H1 (cell line): Measurements from ENCODE around the gene EML4. TPM values are rescaled to one million over a fixed set of nuclear protein-coding genes. Genes with fewer than 3 reads are reported as not detected.

Source experiments
- ASH2L ChIP-seq: fragments of 200-600, 300-600 bp; sonication (generic); IDR thresholded peaks from one replicate; pipeline ENCODE4 v1.7.1; 2017; ENCODE audit warnings: low read length
- CEBPB ChIP-seq: IDR thresholded peaks from 2 replicates; pipeline ENCODE4 v1.6.1; 2012; ENCODE audit warnings: low read depth, low read length
- CREB1 ChIP-seq: IDR thresholded peaks from 2 replicates; pipeline ENCODE4 v1.6.1; 2012; ENCODE audit warnings: inconsistent platforms
- CTCF ChIP-seq, 3 experiments: IDR thresholded peaks; 1 replicate in 2 of 3; 2 replicates in 1 of 3; pipeline versions ENCODE4 v1.5.1 to v1.6.1; 2011; ENCODE audit warnings: low read length in 3 of 3, mild to moderate bottlenecking in 3 of 3, inconsistent platforms in 2 of 3, low read depth in 1 of 3, moderate library complexity in 1 of 3; ENCODE audit not compliant: insufficient read depth in 1 of 3; ENCODE audit errors: control extremely low read depth in 1 of 3
- GABPA ChIP-seq: IDR thresholded peaks from 2 replicates; pipeline ENCODE4 v1.6.1; 2011; ENCODE audit warnings: mild to moderate bottlenecking, low read length, moderate library complexity, borderline replicate concordance; ENCODE audit not compliant: insufficient read depth
- KDM4A ChIP-seq: IDR thresholded peaks from one replicate; pipeline ENCODE4 v1.7.1; 2012; ENCODE audit warnings: low read depth, mild to moderate bottlenecking, moderate library complexity, low read length, inconsistent platforms; ENCODE audit not compliant: severe bottlenecking
- NANOG ChIP-seq: IDR thresholded peaks from 2 replicates; pipeline ENCODE4 v1.6.1; 2011; ENCODE audit warnings: low read length, low read depth, mild to moderate bottlenecking, inconsistent platforms; ENCODE audit not compliant: insufficient read depth, poor library complexity, severe bottlenecking
- PHF8 ChIP-seq: fragments of 200-600 bp; sonication (generic); conservative IDR thresholded peaks from 2 replicates; pipeline ENCODE4 v1.7.1; 2012; ENCODE audit warnings: low read depth, mild to moderate bottlenecking, inconsistent platforms, low read length, moderate library complexity
- POLR2A ChIP-seq, 2 experiments: IDR thresholded peaks; 1 replicate in 1 of 2; 2 replicates in 1 of 2; pipeline ENCODE4 v1.6.1; 2011; ENCODE audit warnings: low read depth in 2 of 2, low read length in 2 of 2, mild to moderate bottlenecking in 2 of 2; ENCODE audit errors: control extremely low read depth in 1 of 2
- POLR2AphosphoS5 ChIP-seq: IDR thresholded peaks from 2 replicates; pipeline ENCODE4 v1.6.1; 2011; ENCODE audit warnings: low read depth, low read length
- RBBP5 ChIP-seq: IDR thresholded peaks from 2 replicates; pipeline ENCODE4 v1.7.1; 2012; ENCODE audit warnings: low read depth, mild to moderate bottlenecking, inconsistent platforms, low read length, moderate library complexity, borderline replicate concordance
- SIN3A ChIP-seq, 2 experiments: IDR thresholded peaks in 1 of 2; conservative IDR thresholded peaks in 1 of 2; 2 replicates each; pipeline ENCODE4 v1.6.1; 2011 to 2012; ENCODE audit warnings: low read length in 2 of 2, improper control_type of control experiment in 1 of 2, low read depth in 1 of 2, mild to moderate bottlenecking in 1 of 2
- SP1 ChIP-seq: IDR thresholded peaks from 2 replicates; pipeline ENCODE4 v1.6.1; 2011; ENCODE audit warnings: low read depth, low read length
- SP4 ChIP-seq: IDR thresholded peaks from 2 replicates; pipeline ENCODE4 v1.6.1; 2012; ENCODE audit warnings: low read length, inconsistent platforms
- SRF ChIP-seq: IDR thresholded peaks from 2 replicates; pipeline ENCODE4 v1.6.1; 2011; ENCODE audit warnings: mild to moderate bottlenecking, low read depth, low read length, moderate library complexity
- TAF1 ChIP-seq: IDR thresholded peaks from 2 replicates; pipeline ENCODE4 v1.6.1; 2011; ENCODE audit warnings: mild to moderate bottlenecking, low read depth, low read length
- TAF7 ChIP-seq: optimal IDR thresholded peaks from 2 replicates; pipeline ENCODE3; 2011; ENCODE audit warnings: low read depth, mild to moderate bottlenecking, inconsistent platforms, low read length, moderate library complexity, borderline replicate concordance
- TBP ChIP-seq: IDR thresholded peaks from 2 replicates; pipeline ENCODE4 v1.6.1; 2011; ENCODE audit warnings: low read depth, low read length, improper control_type of control experiment
- YY1 ChIP-seq: IDR thresholded peaks from 2 replicates; pipeline ENCODE4 v1.6.1; 2011; ENCODE audit warnings: low read depth, mild to moderate bottlenecking, low read length
- polyA plus RNA-seq, 7 experiments: library from polyadenylated mRNA; depleted of rRNA in 3 of 7; stranded (reverse) in 5 of 7; unstranded in 2 of 7; fragments of >200 nt in 5 of 7; fragments of 200-250 nt in 2 of 7; gene quantifications; 1 replicate in 5 of 7; 2 replicates in 1 of 7; 4 replicates in 1 of 7; pipeline versions ENCODE4 v1.2.1 to v1.2.3, GENCODE V29; 2011 to 2013; ENCODE audit warnings: missing spikeins in 2 of 7, mixed read lengths in 2 of 7
- total RNA-seq: library from RNA; stranded (reverse); fragmentation: NEBNext Ultra II Directional; extraction: Animal tissue kit (Norgen Biotek cat#: 25700); gene quantifications from 2 replicates; pipeline ENCODE4 v1.2.1, GENCODE V29; 2021
- TF ChIP-seq, protein P1 (sequence below): IDR thresholded peaks from 2 replicates; pipeline ENCODE4 v1.6.1; 2011; ENCODE audit warnings: low read length, improper control_type of control experiment

The EML4 gene
- total and polyA plus RNA-seq, 2 of the 8 experiments (the other 6 are each of a cell fraction or from before 2014, with no cell fraction given): 50.1 to 104 TPM

DNA sequence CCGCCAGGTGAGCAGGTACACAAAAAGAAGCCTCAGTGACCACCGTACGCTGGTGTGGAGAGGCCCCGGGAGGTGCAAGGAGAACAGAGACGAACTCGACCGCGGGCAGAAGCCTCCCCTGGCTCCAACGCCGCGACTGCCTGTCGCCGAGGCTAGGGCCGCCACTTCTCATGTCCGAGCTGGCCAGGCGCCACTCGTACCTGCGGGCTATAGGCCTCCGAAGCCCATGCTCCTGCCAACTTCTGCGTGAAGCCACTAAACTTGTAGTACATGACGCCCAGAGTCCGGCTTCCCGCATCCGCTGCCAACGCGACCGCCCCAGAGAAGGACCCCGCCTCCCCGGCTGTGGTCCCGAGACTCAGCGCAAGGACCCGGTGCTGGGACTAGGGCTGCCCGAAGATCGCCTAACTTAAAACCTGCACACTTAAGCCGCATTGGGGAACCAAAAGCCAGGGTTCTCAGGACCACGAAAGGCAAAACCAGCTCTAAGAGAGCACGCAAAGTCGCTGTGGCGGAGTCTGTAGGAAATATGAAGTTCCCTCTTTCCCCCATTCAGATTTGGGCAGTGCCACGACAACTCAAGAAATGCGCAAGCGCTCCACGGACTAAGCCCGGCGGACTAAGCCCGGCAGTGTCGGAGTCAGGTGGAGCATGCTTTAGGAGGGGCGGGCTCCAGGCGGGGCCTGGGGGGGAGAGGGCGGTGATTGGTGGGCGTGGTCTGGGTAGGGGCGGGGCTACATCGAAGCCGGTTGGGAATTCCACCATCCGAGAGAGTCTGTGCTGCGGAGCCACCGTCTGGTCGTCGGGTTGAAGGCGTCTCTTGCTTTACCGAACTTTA lies 192.0 kb downstream of the EML4 start, which contains the start of gene COX7A2L (continued):
- TF ChIP-seq ASH2L: peak; percentile 72
- TF ChIP-seq SP4: peak; percentile 100
- TF ChIP-seq POLR2AphosphoS5: peak; percentile 73
- TF ChIP-seq PHF8: peak; percentile 78
- TF ChIP-seq KDM4A: peak; percentile 61
- TF ChIP-seq TBP: peak; percentile 75
- peak; percentile 16 for TF ChIP-seq NANOG
- no peak for TF ChIP-seq GABPA
- TF ChIP-seq, protein P1, sequence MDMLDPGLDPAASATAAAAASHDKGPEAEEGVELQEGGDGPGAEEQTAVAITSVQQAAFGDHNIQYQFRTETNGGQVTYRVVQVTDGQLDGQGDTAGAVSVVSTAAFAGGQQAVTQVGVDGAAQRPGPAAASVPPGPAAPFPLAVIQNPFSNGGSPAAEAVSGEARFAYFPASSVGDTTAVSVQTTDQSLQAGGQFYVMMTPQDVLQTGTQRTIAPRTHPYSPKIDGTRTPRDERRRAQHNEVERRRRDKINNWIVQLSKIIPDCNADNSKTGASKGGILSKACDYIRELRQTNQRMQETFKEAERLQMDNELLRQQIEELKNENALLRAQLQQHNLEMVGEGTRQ: peak; percentile 61
- peak; percentile 25; the same call in 1 of the 2 replicates for TF ChIP-seq SP1
- 0 out of 2 replicates have a peak, but pooled peaks have one; percentile 3 for TF ChIP-seq YY1
- no peak for TF ChIP-seq TAF7
- TF ChIP-seq RBBP5: peak; percentile 90
- TF ChIP-seq CTCF (IDR thresholded peaks at IDR 0.05; ENCODE audit: control extremely low read depth in 1 of 3, insufficient read depth in 1 of 3, low read depth in 1 of 3, low read length in 3 of 3): peak; percentile 12 to 32 (median 25)
- peak; percentile 81 to 82 for TF ChIP-seq POLR2A (IDR thresholded peaks at IDR 0.05; ENCODE audit: control extremely low read depth in 1 of 2, low read depth in 2 of 2, low read length in 2 of 2)
- TF ChIP-seq CREB1: peak; percentile 91
- peak in 1 of 2 experiments; percentile 82; a peak in 2 of 4 replicates for TF ChIP-seq SIN3A (conservative IDR thresholded peaks at IDR 0.05 in 1 of 2, IDR thresholded peaks at IDR 0.05 in 1 of 2; ENCODE audit: low read depth in 1 of 2, low read length in 2 of 2)
- TF ChIP-seq CEBPB: no peak
- TF ChIP-seq TAF1: peak; percentile 80
- TF ChIP-seq SRF: peak; percentile 48; the same call in 1 of the 2 replicates
